ENCODE data around the gene GJA1.

GJA1 gene

GRCh38 chr6:121435444-121436069 lies at the start of gene GJA1:
Gene GJA1 (plus strand): TSS chr6:121435646. CDS start chr6:121446848, 11,202 bp downstream.
- TF ChIP-seq TAF1 (IDR thresholded peaks at IDR 0.05; ENCODE audit: low read depth): no peak
- no peak for TF ChIP-seq EGR1 (IDR thresholded peaks at IDR 0.05)
- no peak for TF ChIP-seq YY1 (IDR thresholded peaks at IDR 0.05; ENCODE audit: low read depth)
- TF ChIP-seq TCF12 (IDR thresholded peaks at IDR 0.05; ENCODE audit: low read depth): no peak

DNA sequence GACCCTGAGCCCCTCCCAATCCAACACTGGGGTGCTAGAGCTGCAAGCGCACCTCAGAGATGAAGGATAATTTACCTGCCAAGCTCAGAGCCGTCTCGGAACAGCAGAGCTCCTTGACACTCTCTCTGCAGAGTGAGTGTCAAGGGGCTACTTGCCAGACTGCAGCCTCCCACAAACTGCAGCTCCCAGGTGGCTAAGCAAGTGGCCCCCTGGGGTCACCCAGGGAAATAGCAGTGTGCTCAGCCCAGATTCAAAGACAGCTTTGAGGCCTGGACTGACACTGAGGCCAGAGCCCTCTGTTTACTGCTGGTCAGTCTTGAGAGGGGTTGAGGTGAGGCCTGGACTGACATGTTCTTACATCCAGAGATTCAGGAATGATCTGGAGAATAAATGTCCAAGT lies 46.0 kb upstream of the GJA1 start:
- TF ChIP-seq RAD21 (IDR thresholded peaks at IDR 0.05; ENCODE audit: low read depth) (no peak), MAX (IDR thresholded peaks at IDR 0.05) (no peak), FOXM1 (IDR thresholded peaks at IDR 0.05; ENCODE audit: borderline replicate concordance, low read depth) (no peak), CREB1 (IDR thresholded peaks at IDR 0.05; ENCODE audit: low read depth) (no peak), TAF1 (IDR thresholded peaks at IDR 0.05; ENCODE audit: low read depth) (no peak), EP300 (IDR thresholded peaks at IDR 0.05; ENCODE audit: borderline replicate concordance) (no peak), CEBPB (IDR thresholded peaks at IDR 0.05) (no peak), YY1 (IDR thresholded peaks at IDR 0.05; ENCODE audit: low read depth) (no peak), ZBTB7A (IDR thresholded peaks at IDR 0.05; ENCODE audit: low read depth) (no peak), TEAD4 (IDR thresholded peaks at IDR 0.05) (no peak), TCF12 (IDR thresholded peaks at IDR 0.05; ENCODE audit: low read depth) (no peak), EGR1 (IDR thresholded peaks at IDR 0.05) (no peak)
- TF ChIP-seq, protein P1, sequence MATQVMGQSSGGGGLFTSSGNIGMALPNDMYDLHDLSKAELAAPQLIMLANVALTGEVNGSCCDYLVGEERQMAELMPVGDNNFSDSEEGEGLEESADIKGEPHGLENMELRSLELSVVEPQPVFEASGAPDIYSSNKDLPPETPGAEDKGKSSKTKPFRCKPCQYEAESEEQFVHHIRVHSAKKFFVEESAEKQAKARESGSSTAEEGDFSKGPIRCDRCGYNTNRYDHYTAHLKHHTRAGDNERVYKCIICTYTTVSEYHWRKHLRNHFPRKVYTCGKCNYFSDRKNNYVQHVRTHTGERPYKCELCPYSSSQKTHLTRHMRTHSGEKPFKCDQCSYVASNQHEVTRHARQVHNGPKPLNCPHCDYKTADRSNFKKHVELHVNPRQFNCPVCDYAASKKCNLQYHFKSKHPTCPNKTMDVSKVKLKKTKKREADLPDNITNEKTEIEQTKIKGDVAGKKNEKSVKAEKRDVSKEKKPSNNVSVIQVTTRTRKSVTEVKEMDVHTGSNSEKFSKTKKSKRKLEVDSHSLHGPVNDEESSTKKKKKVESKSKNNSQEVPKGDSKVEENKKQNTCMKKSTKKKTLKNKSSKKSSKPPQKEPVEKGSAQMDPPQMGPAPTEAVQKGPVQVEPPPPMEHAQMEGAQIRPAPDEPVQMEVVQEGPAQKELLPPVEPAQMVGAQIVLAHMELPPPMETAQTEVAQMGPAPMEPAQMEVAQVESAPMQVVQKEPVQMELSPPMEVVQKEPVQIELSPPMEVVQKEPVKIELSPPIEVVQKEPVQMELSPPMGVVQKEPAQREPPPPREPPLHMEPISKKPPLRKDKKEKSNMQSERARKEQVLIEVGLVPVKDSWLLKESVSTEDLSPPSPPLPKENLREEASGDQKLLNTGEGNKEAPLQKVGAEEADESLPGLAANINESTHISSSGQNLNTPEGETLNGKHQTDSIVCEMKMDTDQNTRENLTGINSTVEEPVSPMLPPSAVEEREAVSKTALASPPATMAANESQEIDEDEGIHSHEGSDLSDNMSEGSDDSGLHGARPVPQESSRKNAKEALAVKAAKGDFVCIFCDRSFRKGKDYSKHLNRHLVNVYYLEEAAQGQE (IDR thresholded peaks at IDR 0.05; ENCODE audit: low read depth): no peak
- TF ChIP-seq, protein P2, sequence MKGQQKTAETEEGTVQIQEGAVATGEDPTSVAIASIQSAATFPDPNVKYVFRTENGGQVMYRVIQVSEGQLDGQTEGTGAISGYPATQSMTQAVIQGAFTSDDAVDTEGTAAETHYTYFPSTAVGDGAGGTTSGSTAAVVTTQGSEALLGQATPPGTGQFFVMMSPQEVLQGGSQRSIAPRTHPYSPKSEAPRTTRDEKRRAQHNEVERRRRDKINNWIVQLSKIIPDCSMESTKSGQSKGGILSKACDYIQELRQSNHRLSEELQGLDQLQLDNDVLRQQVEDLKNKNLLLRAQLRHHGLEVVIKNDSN (IDR thresholded peaks at IDR 0.05): no peak

- TF ChIP-seq MAX (IDR thresholded peaks at IDR 0.05) (no peak), CEBPB (IDR thresholded peaks at IDR 0.05) (no peak), FOXM1 (IDR thresholded peaks at IDR 0.05; ENCODE audit: borderline replicate concordance, low read depth) (no peak), EGR1 (IDR thresholded peaks at IDR 0.05) (no peak), YY1 (IDR thresholded peaks at IDR 0.05; ENCODE audit: low read depth) (no peak), NFIC (IDR thresholded peaks at IDR 0.05) (no peak), RAD21 (IDR thresholded peaks at IDR 0.05; ENCODE audit: low read depth) (no peak), TCF12 (IDR thresholded peaks at IDR 0.05; ENCODE audit: low read depth) (no peak), ZBTB7A (IDR thresholded peaks at IDR 0.05; ENCODE audit: low read depth) (no peak), CREB1 (IDR thresholded peaks at IDR 0.05; ENCODE audit: low read depth) (no peak), TAF1 (IDR thresholded peaks at IDR 0.05; ENCODE audit: low read depth) (no peak), EP300 (IDR thresholded peaks at IDR 0.05; ENCODE audit: borderline replicate concordance) (no peak), TEAD4 (IDR thresholded peaks at IDR 0.05) (no peak)
- TF ChIP-seq, protein P1 (IDR thresholded peaks at IDR 0.05; ENCODE audit: low read depth): no peak
- TF ChIP-seq, protein P2 (IDR thresholded peaks at IDR 0.05): no peak
These were observed 41.5 kb upstream of the GJA1 start for GRCh38 chr6:121393731-121394505.

- no peak for TF ChIP-seq TEAD4 (IDR thresholded peaks at IDR 0.05)
- TF ChIP-seq FOXM1 (IDR thresholded peaks at IDR 0.05; ENCODE audit: borderline replicate concordance, low read depth): no peak
- no peak for TF ChIP-seq RAD21 (IDR thresholded peaks at IDR 0.05; ENCODE audit: low read depth)
- TF ChIP-seq ZBTB7A (IDR thresholded peaks at IDR 0.05; ENCODE audit: low read depth): no peak
- no peak for TF ChIP-seq TAF1 (IDR thresholded peaks at IDR 0.05; ENCODE audit: low read depth)
- TF ChIP-seq, protein P1 (IDR thresholded peaks at IDR 0.05; ENCODE audit: low read depth): no peak
- no peak for TF ChIP-seq NFIC (IDR thresholded peaks at IDR 0.05)
- no peak for TF ChIP-seq TCF12 (IDR thresholded peaks at IDR 0.05; ENCODE audit: low read depth)
- TF ChIP-seq CEBPB (IDR thresholded peaks at IDR 0.05): no peak
- TF ChIP-seq, protein P2 (IDR thresholded peaks at IDR 0.05): no peak
These were observed 39.7 kb upstream of the GJA1 start for GRCh38 chr6:121395736-121396135.
